CD8-positive, alpha-beta memory T cell (primary cell): Measurements from ENCODE around the gene ELAVL1. TPM values are rescaled to one million over a fixed set of nuclear protein-coding genes. Genes with fewer than 3 reads are reported as not detected.

Experiments
- CTCF ChIA-PET: fragments of 350-600 bp; sonication (Branson Sonifier 250); formaldehyde crosslinking; loops from one replicate; lab custom pipeline; 2021; ENCODE audit warnings: antibody characterized with exemption; lab: Charles Lee
- POLR2A ChIA-PET: fragments of 350-600 bp; sonication (Branson Sonifier 250); formaldehyde crosslinking; loops from one replicate; lab custom pipeline; 2021; ENCODE audit warnings: antibody characterized with exemption; lab: Charles Lee
- DNase-seq, 5 donors: peaks; one replicate each; pipeline versions ENCODE4 v3.0.0 to v3.0.0-alpha.2; 2020 to 2022; ENCODE audit warnings: mixed read lengths in 1 of 5
- H3K27ac ChIP-seq: one replicate; pipeline ENCODE4 v1.7.0; 2013; ENCODE audit warnings: low read depth, mild to moderate bottlenecking, low read length, moderate library complexity
- H3K27me3 ChIP-seq: 2 replicates; pipeline ENCODE4 v1.7.0; 2013; ENCODE audit warnings: low read length, mild to moderate bottlenecking; ENCODE audit not compliant: insufficient read depth, poor library complexity, severe bottlenecking
- H3K36me3 ChIP-seq: 2 replicates; pipeline ENCODE4 v1.7.0; 2013; ENCODE audit warnings: mild to moderate bottlenecking, low read length, moderate library complexity; ENCODE audit not compliant: insufficient read depth
- H3K4me1 ChIP-seq: 2 replicates; pipeline ENCODE4 v1.7.0; 2013; ENCODE audit warnings: mild to moderate bottlenecking, low read length, moderate library complexity; ENCODE audit not compliant: insufficient read depth
- H3K4me3 ChIP-seq: 2 replicates; pipeline ENCODE4 v1.7.0; 2013; ENCODE audit warnings: mild to moderate bottlenecking, low read length
- H3K9me3 ChIP-seq: 2 replicates; pipeline ENCODE4 v1.7.0; 2013; ENCODE audit warnings: mild to moderate bottlenecking, low read length
- H3K27ac Mint-ChIP-seq, 8 donors: one replicate each; pipeline ENCODE4 v1.8.0; 2020 to 2021; ENCODE audit warnings: mixed read lengths in 8 of 8, mild to moderate bottlenecking in 6 of 8, inconsistent platforms in 3 of 8, moderate library complexity in 3 of 8
- H3K27me3 Mint-ChIP-seq, 2 donors: one replicate each; pipeline ENCODE4 v1.8.0; 2020 to 2021; ENCODE audit warnings: mixed read lengths in 2 of 2, mild to moderate bottlenecking in 1 of 2, moderate library complexity in 1 of 2
- H3K36me3 Mint-ChIP-seq, 3 donors: one replicate each; pipeline ENCODE4 v1.8.0; 2020 to 2021; ENCODE audit warnings: mixed read lengths in 3 of 3, inconsistent platforms in 1 of 3, mild to moderate bottlenecking in 1 of 3
- H3K4me1 Mint-ChIP-seq, 3 donors: one replicate each; pipeline ENCODE4 v1.8.0; 2020 to 2021; ENCODE audit warnings: mixed read lengths in 3 of 3, inconsistent platforms in 1 of 3, mild to moderate bottlenecking in 1 of 3
- H3K4me3 Mint-ChIP-seq, 7 donors: one replicate each; pipeline ENCODE4 v1.8.0; 2020 to 2021; ENCODE audit warnings: mixed read lengths in 7 of 7, mild to moderate bottlenecking in 6 of 7, moderate library complexity in 4 of 7, inconsistent platforms in 2 of 7
- H3K9me3 Mint-ChIP-seq, 5 donors: one replicate each; pipeline ENCODE4 v1.8.0; 2020 to 2022; ENCODE audit warnings: mixed read lengths in 5 of 5, mild to moderate bottlenecking in 3 of 5, moderate library complexity in 2 of 5, inconsistent platforms in 1 of 5
- polyA plus RNA-seq: library from polyadenylated mRNA; unstranded; fragments of 300-500 nt; fragmentation: Illumina TruSeq; gene quantifications from one replicate; pipeline ENCODE4 v1.2.3, GENCODE V29; 2021
- total RNA-seq, 2 experiments: library from RNA; stranded (reverse); gene quantifications; one replicate each; pipeline ENCODE4 v1.2.3, GENCODE V29; 2021

The ELAVL1 gene
- total and polyA plus RNA-seq, 3 experiments from 2014 or later, result 63.3 to 164 (median 156) TPM

DNA sequence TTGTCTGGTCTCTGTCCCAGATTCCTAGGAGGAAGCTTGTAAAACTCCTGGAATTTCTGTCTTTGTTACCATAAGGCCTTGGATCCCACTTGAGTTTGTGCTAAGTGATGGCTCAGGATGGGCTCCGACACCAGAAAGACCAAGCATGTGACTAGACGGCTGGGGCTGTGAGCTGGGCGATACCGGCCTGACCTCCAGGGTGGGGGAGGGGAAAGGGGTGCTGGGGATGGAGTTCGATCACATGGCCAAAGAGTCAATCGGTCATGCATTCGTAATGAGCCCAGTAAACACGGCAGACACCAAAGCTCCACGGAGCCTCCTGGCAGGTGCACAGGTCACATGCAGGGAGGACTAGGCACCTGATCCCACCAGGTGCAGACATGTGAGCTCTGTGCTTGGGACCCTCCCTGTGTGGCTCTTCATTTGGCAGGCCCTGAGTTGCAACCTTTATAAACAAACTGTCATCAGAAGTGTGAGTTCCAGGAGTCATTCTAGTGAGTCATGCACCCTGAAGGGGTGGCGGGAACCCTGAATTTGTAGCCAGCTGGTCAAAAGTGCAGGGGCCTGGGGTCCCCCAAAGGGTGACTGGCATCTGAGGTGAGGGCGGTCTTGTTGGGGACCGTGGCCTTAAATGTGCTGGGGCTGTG lies 27.1 kb downstream of the ELAVL1 start:
- CTCF ChIA-PET, result no interaction called here
- Mint-ChIP-seq H3K27me3 (no peaks in the 10 kb centered on the region), H3K27ac (no peak overlapping the region), H3K9me3 (no peaks in the 10 kb centered on the region), H3K4me3 (no peak overlapping the region), H3K4me1 (no peaks in the 10 kb centered on the region), H3K36me3 (peaks cover 0 to 86% (median 3%) of the 10 kb centered on the region in 3 donors)
- Histone ChIP-seq H3K4me1 (no peaks in the 10 kb centered on the region), H3K27me3 (no peaks in the 10 kb centered on the region), H3K36me3 (peaks cover 24% of the 10 kb centered on the region), H3K9me3 (no peaks in the 10 kb centered on the region), H3K27ac (no peak overlapping the region), H3K4me3 (no peak overlapping the region)
- no peak for DNase-seq
- POLR2A ChIA-PET, result no interaction called here

DNA sequence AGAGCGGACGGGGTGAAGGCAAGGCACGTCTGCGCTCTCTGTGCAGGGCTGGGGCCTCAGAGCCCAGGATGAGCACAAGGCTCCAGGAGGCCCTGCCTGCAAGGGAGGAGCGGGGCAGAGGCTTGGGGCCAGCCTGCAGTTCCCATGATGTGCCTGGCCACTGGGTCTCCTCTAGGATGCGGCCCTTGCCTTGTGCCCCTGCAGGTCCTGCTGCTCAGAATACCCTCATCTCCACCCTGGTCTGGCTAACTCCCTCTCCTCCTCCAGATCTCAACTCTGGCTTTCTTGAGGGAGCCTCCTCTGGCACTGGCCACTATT lies 27.8 kb downstream of the ELAVL1 start:
- Histone ChIP-seq H3K4me3 (no peak overlapping the region), H3K27ac (no peak overlapping the region), H3K4me1 (no peaks in the 10 kb centered on the region), H3K9me3 (no peaks in the 10 kb centered on the region), H3K36me3 (peaks cover 24% of the 10 kb centered on the region), H3K27me3 (no peaks in the 10 kb centered on the region)
- Mint-ChIP-seq H3K36me3 (peaks cover 0 to 80% (median 3%) of the 10 kb centered on the region in 3 donors), H3K4me3 (no peak overlapping the region), H3K27me3 (no peaks in the 10 kb centered on the region), H3K4me1 (no peaks in the 10 kb centered on the region), H3K27ac (no peak overlapping the region), H3K9me3 (no peaks in the 10 kb centered on the region)
- ChIA-PET POLR2A (no interaction called here), CTCF (no interaction called here)
- no peak for DNase-seq

DNA sequence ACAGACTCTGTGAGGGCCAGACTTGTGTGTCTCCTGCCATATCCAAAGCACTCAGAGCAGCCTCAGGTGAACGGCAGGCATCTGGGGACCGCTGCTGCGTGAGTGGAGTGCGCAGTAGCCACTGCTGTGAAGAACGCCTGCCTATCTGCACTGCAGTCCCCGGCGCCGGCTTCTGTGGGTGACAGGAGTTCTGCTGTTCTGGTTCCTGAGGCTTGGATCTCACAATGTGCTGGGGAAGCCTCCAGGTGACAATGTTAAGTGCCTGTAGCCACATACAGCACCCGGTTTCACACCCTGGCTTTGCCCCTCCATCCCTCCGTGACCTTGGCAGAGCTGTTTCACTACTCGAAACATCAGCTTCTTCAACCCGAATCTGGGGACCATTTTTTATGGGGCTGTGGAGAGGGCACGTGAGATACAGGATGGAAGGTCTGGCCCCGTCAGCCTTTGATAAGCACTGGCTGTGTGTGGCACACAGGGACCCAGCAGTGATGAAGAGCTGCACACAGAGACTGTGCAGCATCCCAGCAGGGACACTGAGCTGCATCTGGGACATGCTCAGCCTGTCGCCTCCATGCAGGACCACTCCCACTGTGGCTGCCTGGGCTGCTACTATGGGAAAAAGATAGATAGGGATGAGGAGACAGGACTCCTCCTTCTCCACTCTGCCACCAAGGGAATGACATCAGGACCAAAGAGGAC lies 28.3 kb downstream of the ELAVL1 start:
- H3K36me3 ChIP-seq, result peaks cover 24% of the 10 kb centered on the region
- no peak overlapping the region for H3K27ac Mint-ChIP-seq
- POLR2A ChIA-PET, result interaction anchor here (0.6 kb wide), 1 partner anchor 43 kb away, joined by 5 read pairs; no protein-coding TSS in a partner anchor
- H3K4me3 Mint-ChIP-seq, result no peak overlapping the region
- H3K9me3 Mint-ChIP-seq, result no peaks in the 10 kb centered on the region
- CTCF ChIA-PET, result interaction anchor here (1.2 kb wide), 1 partner anchor 25 kb away, joined by 4 read pairs; no protein-coding TSS in a partner anchor
- peaks cover 0 to 77% (median 3%) of the 10 kb centered on the region in 3 donors for H3K36me3 Mint-ChIP-seq
- H3K4me1 Mint-ChIP-seq, result no peaks in the 10 kb centered on the region
- H3K27ac ChIP-seq, result no peak overlapping the region
- H3K27me3 ChIP-seq, result no peaks in the 10 kb centered on the region
- no peaks in the 10 kb centered on the region for H3K9me3 ChIP-seq
- no peaks in the 10 kb centered on the region for H3K27me3 Mint-ChIP-seq
- no peak overlapping the region for H3K4me3 ChIP-seq
- DNase-seq, result no peak
- H3K4me1 ChIP-seq, result no peaks in the 10 kb centered on the region

DNA sequence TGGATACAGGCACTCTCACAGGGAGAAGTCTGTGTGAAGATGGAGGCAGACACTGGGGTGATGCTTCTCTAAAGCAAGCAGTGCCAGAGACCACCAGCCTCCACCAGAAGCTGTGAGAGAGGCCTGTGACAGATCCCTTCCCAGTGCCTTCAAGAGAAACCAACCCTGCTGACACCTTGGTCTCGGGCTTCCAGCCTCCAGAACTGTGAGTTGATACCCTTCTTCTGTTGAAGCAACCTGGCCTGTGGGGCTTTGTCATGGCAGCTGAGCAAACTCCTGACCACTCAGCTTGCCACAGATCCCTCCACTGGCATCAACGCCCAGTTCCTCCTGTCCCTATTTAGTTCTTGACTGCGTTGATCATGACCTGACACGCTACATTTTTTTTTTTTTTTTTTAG lies 29.0 kb downstream of the ELAVL1 start:
- peaks cover 24% of the 10 kb centered on the region for H3K36me3 ChIP-seq
- Mint-ChIP-seq H3K4me3 (no peak overlapping the region), H3K27me3 (no peaks in the 10 kb centered on the region), H3K36me3 (peaks cover 0 to 76% (median 3%) of the 10 kb centered on the region in 3 donors), H3K27ac (no peak overlapping the region), H3K9me3 (no peaks in the 10 kb centered on the region), H3K4me1 (no peaks in the 10 kb centered on the region)
- no peaks in the 10 kb centered on the region for H3K9me3 ChIP-seq
- no peaks in the 10 kb centered on the region for H3K4me1 ChIP-seq
- no peak overlapping the region for H3K4me3 ChIP-seq
- POLR2A ChIA-PET, result interaction anchor here (0.6 kb wide), 1 partner anchor 44 kb away, joined by 5 read pairs; no protein-coding TSS in a partner anchor
- DNase-seq, result no peak
- H3K27ac ChIP-seq, result no peak overlapping the region
- CTCF ChIA-PET, result interaction anchor here (1.2 to 1.5 kb wide), 2 partner anchors 26 to 32 kb away, joined by 3 to 4 read pairs; no protein-coding TSS in a partner anchor
- H3K27me3 ChIP-seq, result no peaks in the 10 kb centered on the region

DNA sequence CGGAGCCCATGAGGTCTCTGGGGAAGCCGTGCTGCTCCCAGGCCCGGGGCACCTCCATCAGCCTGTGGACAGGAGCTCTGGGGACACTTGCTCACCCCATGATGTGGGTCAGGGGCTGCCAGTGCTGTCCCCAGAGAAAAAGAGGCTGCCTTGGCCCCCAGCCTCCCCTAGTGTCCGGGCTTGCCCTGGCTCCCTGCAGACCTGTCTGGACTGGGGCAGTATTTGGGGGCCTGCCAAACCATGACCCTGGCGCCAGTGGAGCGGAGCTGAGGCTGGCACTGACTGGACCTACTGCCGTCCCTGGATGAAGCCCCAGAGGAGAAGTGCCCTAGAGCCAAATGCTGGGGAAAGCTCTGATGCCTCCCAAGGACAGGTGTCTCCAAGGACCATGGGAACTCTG lies 30.4 kb downstream of the ELAVL1 start:
- Histone ChIP-seq H3K9me3 (no peaks in the 10 kb centered on the region), H3K4me3 (no peak overlapping the region), H3K27me3 (no peaks in the 10 kb centered on the region), H3K27ac (no peak overlapping the region), H3K36me3 (peaks cover 14% of the 10 kb centered on the region), H3K4me1 (no peaks in the 10 kb centered on the region)
- H3K27ac Mint-ChIP-seq, result no peak overlapping the region
- no peaks in the 10 kb centered on the region for H3K4me1 Mint-ChIP-seq
- H3K4me3 Mint-ChIP-seq, result no peak overlapping the region
- no peak for DNase-seq
- CTCF ChIA-PET, result no interaction called here
- POLR2A ChIA-PET, result no interaction called here
- H3K36me3 Mint-ChIP-seq, result peaks cover 0 to 75% (median 3%) of the 10 kb centered on the region in 3 donors
- no peaks in the 10 kb centered on the region for H3K27me3 Mint-ChIP-seq
- no peaks in the 10 kb centered on the region for H3K9me3 Mint-ChIP-seq

DNA sequence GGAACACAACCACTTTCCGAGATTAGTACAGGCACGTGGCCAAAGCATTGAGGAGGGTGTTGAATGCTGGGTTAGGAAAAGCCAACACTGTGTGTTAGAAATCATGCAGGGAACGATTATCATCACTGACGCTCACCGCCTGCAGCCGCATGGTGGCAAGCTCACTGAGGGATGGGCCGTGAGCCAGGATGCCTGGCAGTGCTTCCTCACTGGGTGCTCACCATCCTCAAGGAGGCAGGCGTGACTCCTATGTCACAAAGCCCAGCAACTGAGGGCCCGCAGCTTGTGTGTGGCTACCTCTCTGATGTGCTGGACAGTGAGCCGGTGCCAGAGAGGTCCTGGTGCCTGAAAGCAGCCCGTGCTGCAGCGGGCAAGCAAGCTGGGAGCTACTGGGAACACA lies 31.6 kb downstream of the ELAVL1 start:
- H3K27ac Mint-ChIP-seq, result no peak overlapping the region
- H3K4me1 Mint-ChIP-seq, result no peaks in the 10 kb centered on the region
- no peaks in the 10 kb centered on the region for H3K27me3 Mint-ChIP-seq
- H3K9me3 Mint-ChIP-seq, result no peaks in the 10 kb centered on the region
- Histone ChIP-seq H3K9me3 (no peaks in the 10 kb centered on the region), H3K4me1 (no peaks in the 10 kb centered on the region), H3K4me3 (no peak overlapping the region), H3K27me3 (no peaks in the 10 kb centered on the region), H3K36me3 (peaks cover 14% of the 10 kb centered on the region), H3K27ac (no peak overlapping the region)
- peaks cover 0 to 71% (median 3%) of the 10 kb centered on the region in 3 donors for H3K36me3 Mint-ChIP-seq
- CTCF ChIA-PET, result no interaction called here
- no peak overlapping the region for H3K4me3 Mint-ChIP-seq
- POLR2A ChIA-PET, result no interaction called here
- DNase-seq, result no peak

DNA sequence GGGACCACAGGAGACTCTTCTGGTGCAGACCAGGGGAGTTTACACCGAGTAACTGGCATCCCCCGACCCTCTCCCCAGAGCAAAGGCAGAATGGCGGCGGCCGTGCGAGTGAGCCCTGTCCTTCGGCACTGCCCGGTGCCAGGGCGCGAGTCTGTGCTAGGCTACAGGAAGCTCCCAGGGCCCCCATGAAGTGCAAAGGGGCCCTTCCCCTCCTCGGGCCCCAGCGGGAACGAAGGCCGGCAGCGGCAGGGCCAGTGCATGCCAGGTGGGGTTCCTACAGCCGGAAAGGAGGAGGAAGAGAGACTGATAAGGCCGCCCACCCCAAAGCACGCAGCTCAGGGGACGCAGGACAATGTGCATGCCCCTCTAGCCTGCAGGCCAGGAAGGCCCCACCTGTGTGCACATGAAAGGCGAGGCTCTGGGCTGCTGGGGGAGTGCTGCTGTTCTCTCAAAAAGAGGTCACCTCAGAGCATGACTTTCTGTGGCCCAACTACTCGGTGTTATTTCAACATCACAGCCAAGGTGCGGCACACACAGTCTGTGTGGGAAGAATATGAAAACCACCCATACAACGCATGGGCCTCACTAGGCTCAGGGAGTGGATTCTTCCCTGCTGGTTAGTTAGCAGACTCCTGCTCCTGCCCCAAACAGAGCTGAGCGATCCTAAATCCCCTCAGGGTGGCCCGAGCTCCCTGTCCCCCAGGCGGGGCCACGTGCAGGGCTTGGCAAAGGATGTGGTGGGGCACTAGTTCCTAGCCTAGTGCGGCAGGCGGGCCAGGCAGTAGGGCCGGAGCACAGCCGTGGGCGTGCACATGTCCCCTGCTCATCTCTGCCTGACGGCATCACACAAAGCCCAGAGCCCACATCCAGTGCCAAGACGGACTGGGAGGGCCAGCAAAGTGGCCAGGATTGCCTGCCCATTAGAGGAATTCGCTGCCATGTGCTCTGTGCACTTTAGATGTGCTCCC lies 33.6 kb downstream of the ELAVL1 start:
- peak overlapping the region in 1 of 8 donors; percentile 5 for H3K27ac Mint-ChIP-seq
- H3K9me3 Mint-ChIP-seq, result no peaks in the 10 kb centered on the region
- no peak overlapping the region for H3K4me3 ChIP-seq
- no peak for DNase-seq
- no peaks in the 10 kb centered on the region for H3K27me3 ChIP-seq
- ChIA-PET CTCF (no interaction called here), POLR2A (no interaction called here)
- no peak overlapping the region for H3K27ac ChIP-seq
- H3K4me1 ChIP-seq, result no peaks in the 10 kb centered on the region
- H3K36me3 ChIP-seq, result peaks cover 8% of the 10 kb centered on the region
- H3K4me3 Mint-ChIP-seq, result no peak overlapping the region
- H3K27me3 Mint-ChIP-seq, result no peaks in the 10 kb centered on the region
- no peaks in the 10 kb centered on the region for H3K4me1 Mint-ChIP-seq
- peaks cover 0 to 70% (median 3%) of the 10 kb centered on the region in 3 donors for H3K36me3 Mint-ChIP-seq
- H3K9me3 ChIP-seq, result no peaks in the 10 kb centered on the region
